Measurements from ENCODE around the gene MYO9A. TPM values are rescaled to one million over a fixed set of nuclear protein-coding genes. Genes with fewer than 3 reads are reported as not detected.

The MYO9A gene
- total RNA-seq, 1 donor from 2014 or later = 39.2 TPM

DNA sequence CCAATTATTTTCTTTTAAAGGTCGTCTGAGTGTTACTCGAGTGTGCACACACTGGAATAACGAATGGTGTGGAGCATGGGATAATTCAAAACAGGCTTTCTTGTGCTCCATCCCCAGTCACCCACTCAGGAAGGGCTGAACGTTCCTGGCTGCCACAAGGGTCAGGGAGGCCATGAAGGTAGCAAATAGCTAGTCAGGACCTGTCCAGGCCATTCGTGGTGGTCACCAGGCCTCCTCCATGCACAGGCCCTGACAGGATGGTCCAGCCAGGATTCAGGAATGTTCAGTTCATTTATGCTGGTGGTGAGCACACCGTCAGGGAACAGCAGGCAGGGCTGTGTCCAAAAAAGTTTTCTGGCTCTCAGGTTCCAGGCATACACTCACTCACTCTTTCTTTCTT lies 319.3 kb downstream of the MYO9A start:
- H3K9me3 Mint-ChIP-seq (ENCODE audit: unreplicated experiment) = no peaks in the 10 kb centered on the region
- no peak for DNase-seq (ENCODE audit: low spot score)
- H3K4me3 Mint-ChIP-seq (ENCODE audit: unreplicated experiment) = no peak overlapping the region
- no peak overlapping the region for H3K27ac Mint-ChIP-seq (ENCODE audit: unreplicated experiment)
- TF ChIP-seq, protein P1, sequence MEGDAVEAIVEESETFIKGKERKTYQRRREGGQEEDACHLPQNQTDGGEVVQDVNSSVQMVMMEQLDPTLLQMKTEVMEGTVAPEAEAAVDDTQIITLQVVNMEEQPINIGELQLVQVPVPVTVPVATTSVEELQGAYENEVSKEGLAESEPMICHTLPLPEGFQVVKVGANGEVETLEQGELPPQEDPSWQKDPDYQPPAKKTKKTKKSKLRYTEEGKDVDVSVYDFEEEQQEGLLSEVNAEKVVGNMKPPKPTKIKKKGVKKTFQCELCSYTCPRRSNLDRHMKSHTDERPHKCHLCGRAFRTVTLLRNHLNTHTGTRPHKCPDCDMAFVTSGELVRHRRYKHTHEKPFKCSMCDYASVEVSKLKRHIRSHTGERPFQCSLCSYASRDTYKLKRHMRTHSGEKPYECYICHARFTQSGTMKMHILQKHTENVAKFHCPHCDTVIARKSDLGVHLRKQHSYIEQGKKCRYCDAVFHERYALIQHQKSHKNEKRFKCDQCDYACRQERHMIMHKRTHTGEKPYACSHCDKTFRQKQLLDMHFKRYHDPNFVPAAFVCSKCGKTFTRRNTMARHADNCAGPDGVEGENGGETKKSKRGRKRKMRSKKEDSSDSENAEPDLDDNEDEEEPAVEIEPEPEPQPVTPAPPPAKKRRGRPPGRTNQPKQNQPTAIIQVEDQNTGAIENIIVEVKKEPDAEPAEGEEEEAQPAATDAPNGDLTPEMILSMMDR (IDR thresholded peaks at IDR 0.05; ENCODE audit: unreplicated experiment) = no peak
- peaks cover 2% of the 10 kb centered on the region for H3K27me3 Mint-ChIP-seq (ENCODE audit: unreplicated experiment)
- H3K36me3 Mint-ChIP-seq (ENCODE audit: low read depth, unreplicated experiment) = no peaks in the 10 kb centered on the region
- peaks cover 6% of the 10 kb centered on the region for H3K4me1 Mint-ChIP-seq (ENCODE audit: unreplicated experiment)

DNA sequence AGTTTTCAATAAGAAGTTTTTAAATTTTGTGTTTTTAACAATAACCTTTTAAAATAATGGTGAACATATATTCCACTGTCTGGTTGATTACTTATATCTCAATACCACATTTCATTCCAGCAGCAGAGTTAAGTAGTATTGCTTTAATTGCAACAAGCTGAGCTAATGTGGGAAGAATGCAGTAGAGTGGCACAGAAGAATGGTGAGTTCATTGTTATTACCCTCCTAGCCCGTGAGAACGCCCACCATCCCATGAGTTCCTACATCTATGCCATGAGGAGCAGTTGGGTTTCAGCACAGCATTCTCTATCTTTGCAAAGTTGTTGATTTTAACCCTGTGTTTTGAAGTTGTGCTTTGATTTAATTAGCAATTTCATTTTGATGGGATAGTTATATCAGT lies 325.4 kb downstream of the MYO9A start:
- no peak for DNase-seq (ENCODE audit: low spot score)
- Mint-ChIP-seq H3K27ac (ENCODE audit: unreplicated experiment) (no peak overlapping the region), H3K36me3 (ENCODE audit: low read depth, unreplicated experiment) (no peaks in the 10 kb centered on the region), H3K4me3 (ENCODE audit: unreplicated experiment) (no peak overlapping the region), H3K27me3 (ENCODE audit: unreplicated experiment) (peaks cover 5% of the 10 kb centered on the region), H3K4me1 (ENCODE audit: unreplicated experiment) (peaks cover 12% of the 10 kb centered on the region), H3K9me3 (ENCODE audit: unreplicated experiment) (no peaks in the 10 kb centered on the region)
- TF ChIP-seq, protein P1 (IDR thresholded peaks at IDR 0.05; ENCODE audit: unreplicated experiment) = no peak

DNA sequence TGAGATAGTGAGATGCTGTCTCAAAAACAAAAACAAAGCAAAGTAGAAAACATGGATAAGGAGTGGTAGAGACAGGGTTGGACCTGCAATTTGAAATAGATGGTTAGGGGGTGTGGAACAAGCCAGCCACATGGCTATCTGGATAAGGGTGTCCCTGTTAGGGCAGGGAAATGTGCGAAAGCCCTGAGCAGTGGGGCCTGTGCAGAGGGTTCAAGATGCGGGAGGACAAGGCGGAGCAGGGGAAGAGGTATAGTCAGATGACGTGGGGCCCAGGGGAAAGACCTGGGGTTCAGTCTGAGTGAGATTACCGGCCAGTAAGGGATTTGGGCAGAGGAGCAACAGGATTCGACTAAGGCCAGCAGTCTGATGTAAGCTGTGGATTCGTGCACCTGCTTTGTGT lies 326.0 kb downstream of the MYO9A start:
- Mint-ChIP-seq H3K36me3 (ENCODE audit: low read depth, unreplicated experiment) (no peaks in the 10 kb centered on the region), H3K27me3 (ENCODE audit: unreplicated experiment) (peaks cover 5% of the 10 kb centered on the region), H3K4me1 (ENCODE audit: unreplicated experiment) (peaks cover 12% of the 10 kb centered on the region), H3K27ac (ENCODE audit: unreplicated experiment) (no peak overlapping the region), H3K9me3 (ENCODE audit: unreplicated experiment) (no peaks in the 10 kb centered on the region), H3K4me3 (ENCODE audit: unreplicated experiment) (no peak overlapping the region)
- TF ChIP-seq, protein P1 (IDR thresholded peaks at IDR 0.05; ENCODE audit: unreplicated experiment) = no peak
- DNase-seq (ENCODE audit: low spot score) = no peak

DNA sequence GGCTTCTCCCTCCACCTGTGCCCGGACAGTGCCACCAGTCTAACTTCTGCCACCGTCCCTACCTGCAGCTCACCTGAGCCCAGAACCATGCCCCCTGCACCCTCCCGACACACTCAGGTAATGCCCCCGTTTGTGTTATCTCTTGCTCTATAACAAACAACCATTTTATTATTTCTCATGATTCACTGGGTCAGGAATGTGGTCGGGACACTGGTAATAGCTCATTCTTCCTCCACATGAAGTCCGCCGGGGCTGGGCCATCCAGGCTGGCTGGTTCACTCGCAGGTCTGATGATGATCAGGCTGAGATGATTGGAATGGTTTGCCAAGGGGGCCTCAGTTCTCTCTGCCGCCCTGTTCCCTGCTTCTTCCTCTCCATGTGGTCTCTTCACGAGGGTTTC lies 327.9 kb downstream of the MYO9A start:
- Mint-ChIP-seq H3K4me1 (ENCODE audit: unreplicated experiment) (peaks cover 12% of the 10 kb centered on the region), H3K36me3 (ENCODE audit: low read depth, unreplicated experiment) (no peaks in the 10 kb centered on the region), H3K9me3 (ENCODE audit: unreplicated experiment) (no peaks in the 10 kb centered on the region), H3K27ac (ENCODE audit: unreplicated experiment) (no peak overlapping the region), H3K27me3 (ENCODE audit: unreplicated experiment) (peaks cover 9% of the 10 kb centered on the region), H3K4me3 (ENCODE audit: unreplicated experiment) (no peak overlapping the region)
- DNase-seq (ENCODE audit: low spot score) = no peak
- TF ChIP-seq, protein P1 (IDR thresholded peaks at IDR 0.05; ENCODE audit: unreplicated experiment) = no peak

DNA sequence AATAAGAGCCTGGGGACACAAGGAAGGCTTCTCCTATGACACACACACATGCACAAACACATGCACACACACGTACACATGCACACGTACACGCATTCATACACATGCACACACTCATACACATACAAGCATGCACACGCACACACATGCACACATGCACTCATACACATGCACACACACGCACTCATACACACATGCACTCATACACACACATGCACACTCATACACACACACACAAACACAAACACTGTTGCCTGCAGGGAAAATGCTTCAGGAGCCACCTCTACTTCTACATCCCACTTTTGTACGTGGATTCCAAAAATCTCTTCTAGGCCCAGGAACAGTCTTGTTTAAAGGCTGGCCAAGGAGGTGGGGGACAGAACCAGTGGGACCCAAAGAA lies 328.3 kb downstream of the MYO9A start:
- Mint-ChIP-seq H3K4me1 (ENCODE audit: unreplicated experiment) (peaks cover 12% of the 10 kb centered on the region), H3K36me3 (ENCODE audit: low read depth, unreplicated experiment) (no peaks in the 10 kb centered on the region), H3K9me3 (ENCODE audit: unreplicated experiment) (no peaks in the 10 kb centered on the region), H3K27ac (ENCODE audit: unreplicated experiment) (no peak overlapping the region), H3K4me3 (ENCODE audit: unreplicated experiment) (no peak overlapping the region), H3K27me3 (ENCODE audit: unreplicated experiment) (peaks cover 9% of the 10 kb centered on the region)
- TF ChIP-seq, protein P1 (IDR thresholded peaks at IDR 0.05; ENCODE audit: unreplicated experiment) = no peak
- no peak for DNase-seq (ENCODE audit: low spot score)

Data from endothelial cell (in vitro differentiated cells).